NCI-H69 (cell line): ENCODE measurements around the gene HMGN4.
"Not testable (repeated sequence)": the region's sequence is repeated elsewhere in the genome, so short reads cannot be mapped to it uniquely, and the experiment has no call there.

Source experiments
- DNase-seq: peaks from one replicate; lab custom pipeline; 2025; lab: John Stamatoyannopoulos, UW

HMGN4 gene

DNA sequence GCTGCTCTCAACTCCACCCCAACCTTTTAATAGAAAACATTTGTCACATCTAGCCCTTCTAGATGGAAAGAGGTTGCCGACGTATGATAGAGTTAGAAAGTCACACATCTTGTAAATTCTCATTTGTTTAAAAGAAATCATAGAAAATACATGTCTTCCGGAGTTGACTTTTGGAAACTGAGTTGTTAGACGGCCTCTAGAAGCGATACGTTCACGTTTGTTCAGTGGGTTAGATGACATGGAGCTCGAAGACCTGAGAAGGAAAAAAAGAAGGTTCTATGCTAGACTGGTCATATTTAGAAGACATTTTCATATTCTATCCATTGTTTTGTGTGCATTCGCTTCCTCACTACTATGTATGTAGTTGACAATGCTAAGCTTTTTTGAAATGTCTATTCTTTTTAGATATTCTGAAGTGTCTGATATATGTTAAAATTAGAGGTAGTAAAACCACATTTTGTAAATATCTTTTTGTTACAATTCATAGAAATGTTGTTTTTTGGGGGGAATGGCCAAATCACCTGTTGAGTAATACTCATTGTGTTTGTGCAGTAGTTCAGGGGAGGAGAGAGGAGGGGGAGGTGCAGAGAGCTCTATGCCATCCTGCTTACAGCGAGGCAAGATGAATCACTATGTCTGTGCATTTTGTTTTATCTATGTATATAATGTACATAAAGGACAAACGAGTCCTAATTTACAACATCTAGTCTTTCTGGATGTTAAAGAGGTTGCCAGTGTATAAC lies 15.5 kb upstream of the HMGN4 start:
- DNase-seq, result peak; percentile 10

GRCh38 chr6:26524314-26524713 lies 13.9 kb upstream of the HMGN4 start:
- DNase-seq, result not testable (repeated sequence)

- no peak for DNase-seq
Measured at GRCh38 chr6:26524722-26525370, 13.3 kb upstream of the HMGN4 start.

- DNase-seq, result no peak
Measured at GRCh38 chr6:26525838-26526237, 12.3 kb upstream of the HMGN4 start.

DNA sequence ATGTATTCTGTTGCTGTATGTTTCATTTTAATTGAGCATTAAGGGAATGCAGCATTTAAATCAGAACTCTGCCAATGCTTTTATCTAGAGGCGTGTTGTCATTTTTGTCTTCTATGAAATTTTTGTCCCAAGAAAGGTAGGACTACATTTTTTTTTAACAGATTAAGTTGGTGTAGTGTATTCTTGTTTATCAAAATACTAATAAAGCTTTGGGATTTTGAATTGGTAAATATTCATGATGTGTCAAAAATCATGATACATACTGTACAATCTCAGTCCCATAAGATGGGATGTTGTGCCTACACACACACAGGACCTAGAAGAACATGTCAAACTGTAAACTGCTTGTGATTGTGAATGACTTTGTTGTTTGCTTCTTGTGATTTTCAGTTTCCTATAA lies 11.2 kb upstream of the HMGN4 start:
- DNase-seq, result no peak

GRCh38 chr6:26530203-26530602 lies 8.0 kb upstream of the HMGN4 start:
- DNase-seq, result no peak

DNA sequence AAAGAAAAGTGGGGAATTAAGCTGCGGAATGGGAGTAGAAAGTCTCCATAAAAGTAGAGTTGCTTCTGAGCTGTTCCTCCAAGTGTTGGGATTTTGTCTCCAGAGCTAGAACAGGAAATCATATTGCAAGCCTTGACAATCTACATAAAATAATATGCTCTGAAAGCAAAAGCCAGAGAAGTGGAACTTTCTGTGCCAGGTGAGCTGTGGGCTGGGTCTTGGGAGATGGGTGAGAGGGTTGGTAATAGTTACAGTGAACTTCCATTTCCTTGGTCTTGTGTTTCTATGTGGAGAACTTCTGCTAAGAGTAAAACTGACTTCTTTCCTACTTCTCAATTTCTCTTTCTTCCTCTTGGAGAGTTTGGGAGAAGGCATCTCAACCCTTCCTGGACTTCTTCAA lies 6.3 kb upstream of the HMGN4 start:
- peak; percentile 20 for DNase-seq

DNA sequence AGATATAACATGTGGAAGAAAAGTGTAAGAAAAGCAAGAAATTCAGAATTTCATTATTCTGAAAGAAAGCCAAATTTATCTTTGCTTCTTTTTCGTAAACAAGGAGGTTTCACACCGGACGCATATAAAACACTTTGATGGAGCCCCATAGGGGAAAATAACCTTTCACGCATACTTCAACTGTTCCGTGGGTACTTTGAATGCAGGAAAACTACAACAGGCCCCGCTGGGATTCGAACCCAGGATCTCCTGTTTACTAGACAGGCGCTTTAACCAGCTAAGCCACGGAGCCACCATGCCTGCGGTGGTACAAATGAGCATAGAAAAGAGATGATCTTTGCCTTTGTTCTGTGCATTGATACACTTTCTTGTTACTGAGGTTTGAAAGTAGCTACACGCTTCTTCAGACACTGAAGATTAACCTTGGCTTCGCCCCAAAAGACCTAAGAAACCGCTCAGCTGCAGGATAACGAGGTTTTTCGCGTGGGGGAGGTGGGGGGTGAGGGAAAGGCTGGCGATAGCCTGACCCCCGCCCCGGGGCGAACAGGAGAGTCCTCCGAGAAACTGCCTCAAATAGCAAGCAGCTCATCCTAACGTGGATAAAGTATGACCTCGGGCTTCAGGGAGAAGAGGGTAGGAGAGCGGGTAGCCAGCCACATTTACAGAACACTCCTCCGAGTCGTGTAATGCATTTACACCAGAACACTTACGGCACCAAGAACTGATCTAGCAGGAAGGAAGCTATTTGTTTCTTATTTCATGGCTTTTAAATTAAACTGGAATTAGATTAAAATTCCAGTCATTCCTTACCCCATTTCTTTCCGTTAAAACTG lies 5.3 kb upstream of the HMGN4 start:
- peak; percentile 92 for DNase-seq

DNA sequence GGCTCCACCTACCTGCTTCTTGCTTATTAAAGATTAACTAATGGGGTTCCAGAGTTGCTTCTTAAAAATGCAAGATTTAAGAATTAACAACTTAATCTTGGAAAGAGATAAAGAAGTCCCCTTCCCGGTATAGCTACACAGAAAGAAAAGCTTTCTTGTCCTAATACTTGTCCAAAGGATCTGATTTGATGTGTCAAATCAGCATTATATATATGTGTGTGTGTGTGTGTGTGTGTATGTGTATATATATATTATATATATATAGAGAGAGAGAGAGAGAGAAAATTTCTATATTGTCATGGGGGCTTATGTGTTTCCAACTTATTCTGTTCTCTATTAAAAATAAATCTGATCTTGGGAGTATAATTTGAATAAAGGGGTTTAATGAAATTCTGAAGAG lies 4.6 kb upstream of the HMGN4 start:
- no peak for DNase-seq

DNA sequence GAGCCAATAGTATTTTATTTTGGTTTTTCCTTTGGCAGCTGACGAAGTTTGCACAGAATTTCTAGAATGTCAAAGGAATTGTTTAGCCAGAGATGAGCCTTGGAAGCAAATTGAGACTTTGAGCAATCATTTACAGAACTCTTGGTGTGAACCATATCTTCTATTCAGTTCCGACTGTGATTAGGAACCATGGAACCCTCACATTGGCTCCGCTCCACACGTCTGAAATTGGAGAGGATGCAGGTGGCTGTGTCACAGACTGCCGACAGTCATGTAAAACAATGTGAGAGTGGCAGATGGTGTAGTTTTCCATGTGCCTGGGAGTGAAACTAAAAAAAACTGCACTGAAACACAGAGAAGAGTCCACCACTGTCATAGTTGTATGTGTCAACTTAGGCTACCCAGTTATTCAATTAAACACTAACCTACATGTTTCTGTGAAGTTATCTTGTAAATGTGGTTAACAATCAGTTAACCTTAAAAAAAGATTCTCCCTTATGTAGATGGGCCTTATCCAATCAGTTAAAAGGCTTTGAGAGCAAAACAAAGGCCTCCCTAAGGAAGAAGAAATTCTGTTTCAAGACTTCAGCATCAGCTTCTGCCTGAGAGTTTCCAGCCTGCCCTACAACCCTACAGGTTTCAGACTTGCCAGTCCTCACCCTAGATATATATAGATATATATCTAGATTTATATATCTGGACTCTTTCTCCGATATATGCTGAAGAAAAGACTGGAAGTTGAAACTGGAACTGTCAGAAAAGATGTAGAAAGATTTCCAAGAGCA lies 3.3 kb upstream of the HMGN4 start:
- DNase-seq, result peak; percentile 60

- DNase-seq, result peak; percentile 77
Measured at GRCh38 chr6:26536571-26537159, 1.5 kb upstream of the HMGN4 start.

DNA sequence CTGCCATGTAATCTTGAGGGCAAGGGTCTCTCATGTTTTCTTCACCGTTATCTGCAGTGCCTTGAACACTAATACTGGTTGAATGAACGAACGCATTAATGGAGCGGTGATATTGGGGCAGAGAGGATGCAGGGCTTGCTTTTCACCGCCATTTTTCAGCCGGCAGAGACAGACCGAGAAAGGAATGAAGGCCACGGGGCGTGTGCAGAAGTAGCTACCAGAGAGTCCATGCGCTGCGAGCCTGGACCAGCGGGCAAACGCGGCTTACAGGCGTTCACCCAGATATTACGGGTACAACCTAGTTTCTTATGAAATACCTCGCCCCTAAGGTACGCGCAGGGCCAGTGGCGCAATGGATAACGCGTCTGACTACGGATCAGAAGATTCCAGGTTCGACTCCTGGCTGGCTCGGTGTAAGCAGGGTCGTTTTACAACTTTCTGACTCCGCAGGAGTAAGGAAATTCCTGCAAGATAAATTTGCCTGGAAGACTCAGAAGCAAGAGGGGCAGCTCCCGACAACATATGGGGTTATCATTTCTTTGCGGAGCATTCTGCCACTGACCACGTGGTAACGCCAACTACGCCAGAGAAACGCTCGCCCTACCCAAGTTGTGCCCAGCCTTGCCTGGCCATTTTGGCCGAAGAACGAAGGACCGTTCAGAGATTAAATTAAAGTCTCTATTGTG lies 863 bp upstream of the HMGN4 start:
- peak; percentile 98 for DNase-seq

DNA sequence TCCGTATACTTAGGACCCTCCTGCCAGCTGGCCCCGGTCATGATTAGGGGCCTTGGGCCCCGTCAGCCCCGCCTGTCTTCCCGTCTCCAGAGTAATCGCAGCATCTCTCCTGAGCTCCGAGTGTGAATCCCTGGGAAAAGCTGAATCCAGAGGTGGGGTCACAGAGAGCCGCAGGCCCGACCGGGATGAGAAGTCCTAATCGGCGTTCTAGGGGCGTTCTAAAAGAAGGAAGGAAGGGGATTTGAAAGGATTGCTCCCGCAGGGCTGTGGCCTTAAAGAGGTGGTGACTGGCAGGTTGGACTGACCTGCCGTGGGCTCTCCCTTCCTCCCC lies 371 bp downstream of the HMGN4 start:
- DNase-seq, result peak; percentile 76

DNA sequence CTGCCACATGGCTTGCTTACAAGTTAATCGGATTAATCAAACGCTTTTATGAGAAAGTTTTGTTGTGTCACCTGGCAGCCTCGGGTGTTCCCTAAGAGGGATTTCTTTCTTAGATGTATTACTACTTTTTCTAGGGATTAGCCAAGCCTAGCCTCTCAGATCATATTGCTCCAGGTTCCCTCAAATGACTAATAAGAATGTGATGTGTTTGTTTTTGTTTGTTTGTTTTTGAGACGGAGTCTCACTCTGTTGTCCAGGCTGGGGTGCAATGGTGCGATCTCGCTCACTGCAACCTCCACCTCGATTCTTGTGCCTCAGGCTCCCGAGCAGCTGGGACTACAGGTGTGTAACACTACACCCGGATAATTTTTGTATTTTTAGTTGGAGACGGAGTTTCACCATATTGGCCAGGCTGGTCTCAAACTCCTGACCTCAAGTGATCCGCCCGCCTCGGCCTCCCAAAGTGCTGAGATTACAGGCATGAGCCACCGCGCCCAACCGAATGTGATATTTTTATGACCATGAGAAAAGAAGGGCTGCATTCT lies 977 bp downstream of the HMGN4 start:
- no peak for DNase-seq

GRCh38 chr6:26541579-26541978 lies 3.4 kb downstream of the HMGN4 start:
- no peak for DNase-seq

DNA sequence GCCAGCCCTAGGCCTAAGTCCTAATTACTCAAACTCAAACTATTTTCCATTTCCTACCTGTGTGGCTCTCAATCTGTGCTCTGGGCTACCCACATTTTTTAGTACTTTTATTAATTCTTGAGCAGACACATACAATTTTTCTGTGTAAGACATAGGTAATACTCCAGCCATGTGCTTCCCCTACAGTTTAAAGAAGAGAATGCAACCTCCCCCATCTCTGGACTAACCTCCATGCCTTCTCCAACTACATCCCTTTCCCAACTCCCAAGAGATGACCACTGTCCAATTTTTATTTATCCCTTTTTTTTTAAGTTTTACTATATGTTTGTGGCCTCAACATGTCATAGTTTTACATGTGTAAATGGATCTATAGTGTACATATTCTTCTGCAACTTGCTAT lies 5.8 kb downstream of the HMGN4 start:
- DNase-seq, result peak; percentile 35

- DNase-seq, result peak; percentile 69
Measured at GRCh38 chr6:26544473-26544872, 6.3 kb downstream of the HMGN4 start.

GRCh38 chr6:26545627-26546026 lies 7.5 kb downstream of the HMGN4 start:
- no peak for DNase-seq

DNA sequence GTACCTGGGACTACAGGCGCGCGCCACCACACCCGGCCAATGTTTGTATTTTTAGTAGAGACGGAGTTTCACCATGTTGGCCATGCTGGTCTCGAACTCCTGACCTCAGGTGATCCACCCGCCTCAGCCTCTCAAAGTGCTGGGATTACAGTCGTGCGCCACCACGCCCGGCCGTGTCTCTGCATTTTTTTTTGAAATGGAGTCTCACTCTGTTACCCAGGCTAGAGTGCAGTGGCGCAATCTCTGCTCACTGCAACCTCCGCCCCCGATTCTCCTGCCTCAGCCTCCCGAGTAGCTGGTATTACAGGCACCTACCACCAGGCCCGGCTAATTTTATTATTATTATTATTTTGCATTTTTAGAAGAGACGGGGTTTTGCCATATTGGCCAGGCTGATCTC lies 9.2 kb downstream of the HMGN4 start:
- DNase-seq, result not testable (repeated sequence)

DNA sequence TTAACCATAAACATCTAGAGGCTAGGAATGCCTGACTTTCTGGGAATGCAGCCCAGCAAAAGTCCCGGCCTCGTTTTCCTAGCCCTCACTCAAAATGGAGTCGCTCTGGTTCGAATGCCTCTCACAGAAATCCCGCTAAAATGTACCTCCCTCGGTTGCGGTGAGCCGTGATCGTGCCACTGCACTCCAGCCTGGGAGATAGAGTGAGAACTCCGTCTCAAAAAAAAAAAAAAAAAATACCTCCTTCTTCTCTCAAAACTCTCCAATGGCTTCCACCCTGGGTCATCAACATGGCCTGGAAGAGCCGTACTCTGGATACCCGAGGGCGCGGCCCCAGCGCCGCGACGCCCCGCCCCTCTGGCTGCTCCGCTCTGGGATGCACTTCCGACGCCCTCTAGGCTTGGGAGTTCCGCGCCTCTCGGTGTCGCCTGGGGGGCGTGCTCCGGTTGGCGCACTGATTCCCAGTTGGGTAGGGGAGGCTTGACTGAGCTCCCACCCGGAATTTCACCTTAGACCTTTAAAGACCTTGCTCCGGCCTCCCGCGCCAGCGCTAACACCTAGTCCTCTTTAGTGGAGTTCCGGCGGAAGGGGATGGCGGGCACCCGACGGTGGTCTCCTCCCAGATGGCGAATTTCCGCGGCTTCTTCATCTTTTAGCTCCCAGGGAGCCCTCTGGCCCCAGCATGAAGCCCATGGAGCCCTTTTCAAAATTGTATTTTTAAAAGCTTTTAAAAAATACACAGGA lies 12.3 kb downstream of the HMGN4 start:
- DNase-seq, result peak; percentile 90
